ENCODE data around the gene AGXT2.

DNA sequence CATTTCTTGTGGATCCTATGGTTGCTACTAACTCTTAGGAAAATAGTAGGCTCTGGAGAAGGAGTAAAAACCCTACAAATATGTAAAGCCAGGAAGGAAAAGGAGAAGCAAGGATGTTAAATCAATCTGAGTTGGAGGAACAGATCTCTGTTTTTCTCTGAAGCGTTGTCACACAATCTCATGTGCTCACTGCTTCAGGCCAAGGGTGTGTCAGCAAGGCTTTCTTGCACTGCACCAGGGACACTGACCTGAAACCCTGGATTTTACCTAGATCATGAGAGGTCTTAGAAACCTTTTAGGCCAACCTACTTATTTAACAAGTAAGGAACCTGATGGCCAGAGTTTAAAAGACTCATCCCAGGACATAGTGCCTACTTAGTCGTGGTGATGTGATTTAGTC lies 12.5 kb upstream of the AGXT2 start:
- TF ChIP-seq FOXK2 (IDR thresholded peaks at IDR 0.05) (no peak), SP1 (IDR thresholded peaks at IDR 0.05) (no peak), FOXM1 (IDR thresholded peaks at IDR 0.05; ENCODE audit: borderline replicate concordance) (no peak), TARDBP (IDR thresholded peaks at IDR 0.05) (no peak), FOXA1 (IDR thresholded peaks at IDR 0.05) (no peak), ARNT (IDR thresholded peaks at IDR 0.05) (no peak)
- TF ChIP-seq, protein P1, sequence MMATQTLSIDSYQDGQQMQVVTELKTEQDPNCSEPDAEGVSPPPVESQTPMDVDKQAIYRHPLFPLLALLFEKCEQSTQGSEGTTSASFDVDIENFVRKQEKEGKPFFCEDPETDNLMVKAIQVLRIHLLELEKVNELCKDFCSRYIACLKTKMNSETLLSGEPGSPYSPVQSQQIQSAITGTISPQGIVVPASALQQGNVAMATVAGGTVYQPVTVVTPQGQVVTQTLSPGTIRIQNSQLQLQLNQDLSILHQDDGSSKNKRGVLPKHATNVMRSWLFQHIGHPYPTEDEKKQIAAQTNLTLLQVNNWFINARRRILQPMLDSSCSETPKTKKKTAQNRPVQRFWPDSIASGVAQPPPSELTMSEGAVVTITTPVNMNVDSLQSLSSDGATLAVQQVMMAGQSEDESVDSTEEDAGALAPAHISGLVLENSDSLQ (IDR thresholded peaks at IDR 0.05), result no peak
